ENCODE measurements around the gene IQCH.

DNA sequence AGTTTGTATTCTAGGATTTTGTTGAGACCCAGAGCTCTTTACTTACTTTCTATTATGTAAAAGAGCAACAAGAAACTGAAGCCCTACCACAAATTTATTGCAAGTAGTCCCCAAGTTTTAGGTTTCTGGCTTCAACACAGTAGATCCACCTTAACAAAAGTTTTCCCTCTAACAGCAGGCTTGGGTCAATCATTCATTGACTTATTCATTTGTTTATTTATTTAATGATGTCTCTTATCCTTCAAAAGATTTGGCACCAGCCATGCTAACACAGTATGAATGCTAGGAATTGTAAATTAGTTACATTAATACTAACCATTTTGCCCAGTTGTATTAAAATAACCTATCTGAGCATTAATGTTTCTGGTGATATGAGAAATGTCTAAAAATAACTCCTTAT, 88.6 kb downstream of the IQCH start:
- TF ChIP-seq, protein P1, sequence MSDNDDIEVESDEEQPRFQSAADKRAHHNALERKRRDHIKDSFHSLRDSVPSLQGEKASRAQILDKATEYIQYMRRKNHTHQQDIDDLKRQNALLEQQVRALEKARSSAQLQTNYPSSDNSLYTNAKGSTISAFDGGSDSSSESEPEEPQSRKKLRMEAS (IDR thresholded peaks at IDR 0.05; ENCODE audit: low read depth) = no peak
- TF ChIP-seq SMC3 (IDR thresholded peaks at IDR 0.05; ENCODE audit: low read depth, low read length) (no peak), FOXJ3 (CRISPR knock-in tag; IDR thresholded peaks at IDR 0.05) (no peak), GABPA (IDR thresholded peaks at IDR 0.05; ENCODE audit: low read depth) (no peak)
- TF ChIP-seq, protein P2, sequence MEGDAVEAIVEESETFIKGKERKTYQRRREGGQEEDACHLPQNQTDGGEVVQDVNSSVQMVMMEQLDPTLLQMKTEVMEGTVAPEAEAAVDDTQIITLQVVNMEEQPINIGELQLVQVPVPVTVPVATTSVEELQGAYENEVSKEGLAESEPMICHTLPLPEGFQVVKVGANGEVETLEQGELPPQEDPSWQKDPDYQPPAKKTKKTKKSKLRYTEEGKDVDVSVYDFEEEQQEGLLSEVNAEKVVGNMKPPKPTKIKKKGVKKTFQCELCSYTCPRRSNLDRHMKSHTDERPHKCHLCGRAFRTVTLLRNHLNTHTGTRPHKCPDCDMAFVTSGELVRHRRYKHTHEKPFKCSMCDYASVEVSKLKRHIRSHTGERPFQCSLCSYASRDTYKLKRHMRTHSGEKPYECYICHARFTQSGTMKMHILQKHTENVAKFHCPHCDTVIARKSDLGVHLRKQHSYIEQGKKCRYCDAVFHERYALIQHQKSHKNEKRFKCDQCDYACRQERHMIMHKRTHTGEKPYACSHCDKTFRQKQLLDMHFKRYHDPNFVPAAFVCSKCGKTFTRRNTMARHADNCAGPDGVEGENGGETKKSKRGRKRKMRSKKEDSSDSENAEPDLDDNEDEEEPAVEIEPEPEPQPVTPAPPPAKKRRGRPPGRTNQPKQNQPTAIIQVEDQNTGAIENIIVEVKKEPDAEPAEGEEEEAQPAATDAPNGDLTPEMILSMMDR (IDR thresholded peaks at IDR 0.05) = no peak
